KMS-11 (cell line): Measurements from ENCODE around the gene PPRC1.

Experiments
- H2AFZ ChIP-seq: fragments of 200-600 bp; sonication (generic); 2 replicates; pipeline ENCODE4 v1.6.1; 2016; ENCODE audit warnings: antibody characterized with exemption, mixed run types, low read depth
- H3K27ac ChIP-seq: fragments of 200-600 bp; sonication (generic); 2 replicates; pipeline ENCODE4 v1.6.1; 2016; ENCODE audit warnings: mild to moderate bottlenecking, mixed run types
- H3K27me3 ChIP-seq: fragments of 200-600 bp; sonication (generic); 2 replicates; pipeline ENCODE4 v1.6.1; 2017; ENCODE audit warnings: mild to moderate bottlenecking, low read depth, mixed run types, moderate library complexity; ENCODE audit not compliant: insufficient read depth
- H3K36me3 ChIP-seq: fragments of 200-600 bp; sonication (generic); 2 replicates; pipeline ENCODE4 v1.6.1; 2017; ENCODE audit warnings: mild to moderate bottlenecking, mixed run types; ENCODE audit not compliant: insufficient read depth
- H3K4me1 ChIP-seq: fragments of 200-600 bp; sonication (generic); 2 replicates; pipeline ENCODE4 v1.6.1; 2016; ENCODE audit warnings: mild to moderate bottlenecking, low read depth, mixed run types; ENCODE audit not compliant: poor library complexity, severe bottlenecking
- H3K4me2 ChIP-seq: fragments of 200-600 bp; sonication (generic); 2 replicates; pipeline ENCODE4 v1.7.0; 2016; ENCODE audit warnings: mild to moderate bottlenecking, mixed run types
- H3K4me3 ChIP-seq: fragments of 200-600 bp; sonication (generic); IDR thresholded peaks from 2 replicates; pipeline ENCODE4 v1.6.1; 2017; ENCODE audit warnings: low read depth, low read length, mixed read lengths; ENCODE audit not compliant: insufficient read depth
- H3K79me2 ChIP-seq: fragments of 200-600 bp; sonication (generic); 2 replicates; pipeline ENCODE4 v1.6.1; 2016; ENCODE audit warnings: low read depth, mixed run types; ENCODE audit not compliant: insufficient read depth
- H3K9ac ChIP-seq: fragments of 200-600 bp; sonication (generic); 2 replicates; pipeline ENCODE4 v1.6.1; 2016; ENCODE audit warnings: mild to moderate bottlenecking, mixed run types
- H4K20me1 ChIP-seq: fragments of 200-600 bp; sonication (generic); 2 replicates; pipeline ENCODE4 v1.6.1; 2016; ENCODE audit warnings: mild to moderate bottlenecking, mixed run types; ENCODE audit not compliant: insufficient read depth
- CTCF ChIP-seq: fragments of 200-600 bp; sonication (generic); conservative IDR thresholded peaks from 2 replicates; pipeline ENCODE4 v1.6.1; 2017; ENCODE audit warnings: low read depth, mild to moderate bottlenecking, antibody characterized with exemption, low read length, moderate library complexity, mixed read lengths

PPRC1 gene

GRCh38 chr10:102134416-102134815 lies 1.6 kb downstream of the PPRC1 start:
- peak overlapping the region; percentile 93; the same call in 1 of the 2 replicates for H3K27ac ChIP-seq

GRCh38 chr10:102135956-102136526 lies 3.2 kb downstream of the PPRC1 start:
- Histone ChIP-seq H3K4me1 (peaks cover 34% of the 10 kb centered on the region), H3K79me2 (peaks cover 82% of the 10 kb centered on the region), H3K27me3 (no peaks in the 10 kb centered on the region), H3K9ac (no peak overlapping the region), H3K27ac (no peak overlapping the region), H3K4me3 (no peak overlapping the region), H3K4me2 (peak overlapping the region; percentile 87), H4K20me1 (peaks cover 48% of the 10 kb centered on the region), H3K36me3 (0 out of 2 replicates have a peak, but pooled peaks cover 27% of the 10 kb centered on the region), H2AFZ (no peak overlapping the region)
- no peak for TF ChIP-seq CTCF

More at GRCh38 chr10:102134416-102134815, 1.6 kb downstream of the PPRC1 start:
- peak overlapping the region; percentile 87 for H3K4me2 ChIP-seq
- H3K79me2 ChIP-seq, result peaks cover 66% of the 10 kb centered on the region
- no peak overlapping the region for H3K4me3 ChIP-seq
- 0 out of 2 replicates have a peak, but pooled peaks cover 23% of the 10 kb centered on the region for H3K36me3 ChIP-seq
- H3K27me3 ChIP-seq, result no peaks in the 10 kb centered on the region
- H2AFZ ChIP-seq, result no peak overlapping the region
- peaks cover 42% of the 10 kb centered on the region for H4K20me1 ChIP-seq
- H3K4me1 ChIP-seq, result peaks cover 34% of the 10 kb centered on the region
- peak overlapping the region; percentile 99; the same call in 1 of the 2 replicates for H3K9ac ChIP-seq
- no peak for TF ChIP-seq CTCF

GRCh38 chr10:102139281-102140110 lies 6.7 kb downstream of the PPRC1 start:
- H3K36me3 ChIP-seq, result 0 out of 2 replicates have a peak, but pooled peaks cover 30% of the 10 kb centered on the region
- no peak overlapping the region for H3K4me2 ChIP-seq
- TF ChIP-seq CTCF, result no peak
- no peaks in the 10 kb centered on the region for H3K27me3 ChIP-seq
- H3K79me2 ChIP-seq, result peaks cover 80% of the 10 kb centered on the region
- H3K4me3 ChIP-seq, result no peak overlapping the region
- H3K4me1 ChIP-seq, result peaks cover 24% of the 10 kb centered on the region
- H2AFZ ChIP-seq, result no peak overlapping the region
- H3K9ac ChIP-seq, result no peak overlapping the region
- H3K27ac ChIP-seq, result no peak overlapping the region
- peaks cover 43% of the 10 kb centered on the region for H4K20me1 ChIP-seq

GRCh38 chr10:102140218-102140617 lies 7.4 kb downstream of the PPRC1 start:
- no peak overlapping the region for H2AFZ ChIP-seq
- H3K27ac ChIP-seq, result no peak overlapping the region
- H3K4me1 ChIP-seq, result peaks cover 16% of the 10 kb centered on the region
- peaks cover 36% of the 10 kb centered on the region for H4K20me1 ChIP-seq
- no peak for TF ChIP-seq CTCF
- H3K9ac ChIP-seq, result no peak overlapping the region
- 0 out of 2 replicates have a peak, but pooled peaks cover 24% of the 10 kb centered on the region for H3K36me3 ChIP-seq
- no peaks in the 10 kb centered on the region for H3K27me3 ChIP-seq
- no peak overlapping the region for H3K4me3 ChIP-seq
- no peak overlapping the region for H3K4me2 ChIP-seq
- peaks cover 73% of the 10 kb centered on the region for H3K79me2 ChIP-seq
